Stimulated activated CD8-positive, alpha-beta memory T cell treated with anti-CD3 and anti-CD28 coated beads, Interleukin-2, amount 100 ng/mL, for 48 hours (primary cell): Measurements from ENCODE around the gene CERS6.
"Not testable (repeated sequence)": the region's sequence is repeated elsewhere in the genome, so short reads cannot be mapped to it uniquely, and the experiment has no call there.

ENCODE experiments used
- DNase-seq, 2 donors: peaks; one replicate each; pipeline ENCODE4 v3.0.0-alpha.2; 2020; ENCODE audit warnings: low read depth in 2 of 2

Gene CERS6

GRCh38 chr2:168641636-168642035 is 185.6 kb downstream of the CERS6 start:
- no peak for DNase-seq

- no peak for DNase-seq
Measured at GRCh38 chr2:168642873-168643272, 186.8 kb downstream of the CERS6 start.

DNA sequence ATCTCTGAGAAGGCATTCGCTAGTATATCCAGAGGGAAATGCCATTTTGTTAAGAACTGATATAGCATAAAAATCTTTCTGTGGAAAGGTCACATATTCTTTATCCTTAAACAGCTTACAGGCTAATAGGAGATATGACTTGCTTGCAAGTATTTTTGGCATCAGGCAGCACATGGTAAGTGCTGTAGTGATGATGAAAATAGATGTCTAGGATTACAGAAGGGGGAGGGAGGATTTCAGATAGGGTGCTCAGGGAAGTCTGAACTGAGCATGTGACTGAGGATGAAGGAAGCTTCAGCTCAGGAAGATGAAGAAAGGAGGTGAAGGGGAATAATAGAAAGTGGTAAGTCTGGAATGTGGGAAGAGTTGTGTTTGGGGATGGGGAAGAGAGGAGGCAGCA is 187.9 kb downstream of the CERS6 start:
- no peak for DNase-seq

DNA sequence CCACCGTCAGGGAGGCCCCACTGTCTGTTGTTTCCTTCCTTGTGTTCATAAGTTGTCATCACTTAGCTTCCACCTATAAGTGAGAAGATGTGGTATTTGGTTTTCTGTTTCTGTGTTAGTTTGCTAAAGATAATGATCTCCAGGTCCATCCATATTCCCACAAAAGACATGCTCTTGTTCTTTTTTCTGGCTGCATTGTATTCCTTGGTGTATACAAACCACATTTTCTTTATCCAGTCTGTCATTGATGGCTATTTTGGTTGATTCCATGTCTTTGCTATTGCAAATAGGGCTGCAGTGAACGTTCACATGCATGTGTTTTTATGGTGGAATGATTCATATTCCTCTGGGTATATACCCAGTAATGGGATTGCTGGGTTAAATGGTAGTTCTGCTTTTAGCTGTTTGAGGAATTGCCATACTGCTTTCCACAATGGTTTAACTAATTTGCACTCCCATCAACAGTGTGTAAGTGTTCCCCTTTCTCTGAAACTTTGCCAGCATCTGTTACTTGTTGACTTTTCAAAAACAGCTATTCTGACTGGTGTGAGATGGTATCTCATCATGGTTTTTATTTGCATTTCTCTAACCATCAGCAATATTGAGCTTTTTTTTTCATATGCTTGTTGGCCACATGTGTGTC is 189.7 kb downstream of the CERS6 start:
- DNase-seq = no peak

GRCh38 chr2:168649105-168649504 is 193.0 kb downstream of the CERS6 start:
- no peak for DNase-seq

DNA sequence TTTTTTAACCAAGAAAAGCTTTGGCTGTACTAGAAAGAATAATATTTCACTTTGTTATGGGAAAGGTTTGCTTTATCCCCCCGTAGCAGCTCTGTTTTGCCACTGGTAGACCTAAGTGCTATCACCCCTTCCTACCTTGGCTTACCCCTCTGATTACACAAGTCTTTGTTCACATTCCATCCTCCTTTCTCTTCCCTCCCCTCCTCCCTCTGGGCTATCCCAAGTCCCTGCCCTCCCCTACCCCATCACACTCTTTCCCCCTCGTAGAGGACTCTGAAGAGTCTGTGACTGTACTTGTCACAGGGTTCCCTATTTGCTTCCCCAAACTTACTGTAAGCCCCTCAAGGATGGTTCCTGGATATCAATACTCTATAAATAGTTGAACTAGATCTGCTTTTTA is 193.5 kb downstream of the CERS6 start:
- DNase-seq = no peak

GRCh38 chr2:168650139-168650538 is 194.1 kb downstream of the CERS6 start:
- no peak for DNase-seq

DNA sequence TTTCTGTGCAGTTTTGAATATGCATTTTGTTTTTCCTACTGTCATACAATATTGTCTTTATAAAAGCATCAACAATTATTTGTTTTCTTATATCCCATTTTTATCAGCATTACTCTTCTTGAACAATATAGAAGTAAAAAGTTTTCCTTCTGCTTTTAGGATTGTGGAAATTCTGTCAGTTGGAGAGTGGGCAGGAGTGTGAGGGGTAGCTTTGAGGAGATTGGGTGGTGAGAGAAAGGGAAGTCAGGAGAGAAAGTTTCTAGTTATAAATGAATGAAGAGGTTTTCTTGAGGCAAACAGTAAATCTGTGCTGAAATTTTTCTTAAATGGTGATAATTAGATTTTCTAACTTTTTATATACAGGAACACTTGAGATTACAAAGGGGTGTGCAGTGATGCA is 194.7 kb downstream of the CERS6 start:
- DNase-seq = no peak

- DNase-seq = no peak
Measured at GRCh38 chr2:168652997-168653921, 197.2 kb downstream of the CERS6 start.

DNA sequence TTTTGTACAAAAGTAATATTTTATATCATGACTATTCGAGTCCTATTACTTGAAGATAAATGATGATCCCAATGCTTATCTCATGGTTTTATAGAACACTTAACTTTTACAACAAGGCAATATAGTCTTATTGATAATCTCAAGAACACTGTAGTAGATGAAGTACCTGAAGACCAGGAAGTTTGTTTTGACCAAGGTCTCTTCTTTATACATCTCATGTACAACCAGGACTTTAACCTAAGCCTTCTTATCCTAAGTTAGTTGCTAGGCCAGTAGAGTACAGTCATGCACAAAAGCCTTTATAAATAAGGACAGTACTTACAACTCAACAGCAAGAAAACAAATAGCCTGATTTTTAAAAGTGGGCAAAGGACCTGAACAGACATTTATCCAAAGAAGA is 198.6 kb downstream of the CERS6 start:
- no peak for DNase-seq

DNA sequence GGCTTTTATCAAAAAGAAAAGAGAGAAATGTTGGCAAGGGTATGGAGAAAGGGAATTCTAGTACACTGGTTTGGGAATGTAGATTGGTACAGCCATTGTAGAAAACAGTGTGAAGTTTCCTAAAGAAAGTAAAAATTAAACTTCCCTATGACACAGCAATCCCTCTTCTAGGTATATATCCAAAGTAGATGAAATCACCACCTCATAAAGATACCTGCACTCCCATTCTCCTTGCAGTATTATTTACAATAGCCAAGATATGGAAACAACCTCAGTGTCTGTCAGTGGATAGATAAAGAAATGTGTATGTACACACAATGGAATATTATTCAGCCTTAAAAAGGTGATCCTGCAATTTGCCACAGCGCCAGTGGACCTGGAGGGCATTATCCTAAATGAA is 199.1 kb downstream of the CERS6 start:
- no peak for DNase-seq

DNA sequence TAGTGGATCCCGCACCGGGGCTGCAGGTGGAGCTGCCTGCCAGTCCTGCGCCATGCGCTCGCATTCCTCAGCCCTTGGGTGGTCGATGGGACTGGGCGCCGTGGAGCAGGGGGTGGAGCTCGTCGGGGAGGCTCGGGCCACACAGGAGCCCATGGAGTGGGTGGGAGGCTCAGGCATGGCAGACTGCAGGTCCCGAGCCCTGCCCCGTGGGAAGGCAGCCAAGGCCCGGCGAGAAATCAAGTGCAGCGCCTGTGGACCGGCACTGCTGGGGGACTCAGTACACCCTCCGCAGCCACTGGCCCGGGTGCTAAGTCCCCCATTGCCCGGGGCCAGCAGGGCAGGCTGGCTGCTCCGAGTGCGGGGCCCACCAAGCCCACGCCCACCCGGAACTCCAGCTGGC is 201.3 kb downstream of the CERS6 start:
- not testable (repeated sequence) for DNase-seq

- no peak for DNase-seq
Measured at GRCh38 chr2:168658706-168659105, 202.6 kb downstream of the CERS6 start.

DNA sequence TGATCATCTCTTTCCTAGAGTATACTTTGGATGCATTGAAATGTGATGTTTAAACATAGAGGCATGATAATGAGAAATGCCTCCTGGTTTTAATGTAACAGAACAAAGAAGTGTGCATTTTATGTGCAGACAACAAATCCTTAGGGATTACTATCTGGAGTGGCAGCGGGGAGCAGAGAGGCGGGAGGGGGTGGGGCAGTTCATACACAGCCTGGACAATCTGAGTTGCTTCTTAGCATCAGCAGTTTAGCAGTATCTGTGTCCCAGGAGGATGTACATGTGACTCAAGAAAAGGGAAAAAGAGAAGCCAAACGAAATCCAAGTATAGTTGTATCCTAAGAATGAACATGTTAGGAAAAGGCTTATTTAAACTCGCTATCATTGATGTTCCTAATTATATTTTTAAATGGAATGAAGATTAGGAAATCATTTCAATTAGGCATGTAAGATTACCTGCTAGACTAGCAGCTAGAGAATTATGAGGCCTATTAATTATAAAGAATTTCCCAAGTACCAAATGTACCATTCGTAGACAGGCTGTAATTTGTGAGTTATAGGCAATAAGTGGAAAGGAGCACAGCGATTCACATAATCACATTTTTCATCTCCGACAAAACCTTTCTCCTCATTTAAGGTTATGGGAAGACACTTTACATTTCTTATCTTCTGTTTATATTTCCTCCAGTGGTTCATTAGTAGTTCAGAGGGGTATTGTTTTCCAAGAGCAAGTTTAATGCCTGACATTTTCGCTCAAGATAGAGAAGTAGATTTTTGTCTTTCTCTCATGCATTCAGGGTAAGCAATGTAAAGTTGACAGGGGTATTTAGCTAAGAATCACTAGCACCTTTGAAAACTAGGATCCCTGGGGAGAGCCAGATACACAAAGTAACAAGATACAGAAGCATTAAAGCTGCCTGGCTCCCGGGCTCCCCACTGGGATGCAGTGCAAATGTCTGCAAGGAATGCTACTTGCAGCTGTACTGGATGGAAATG is 205.1 kb downstream of the CERS6 start:
- DNase-seq = no peak

DNA sequence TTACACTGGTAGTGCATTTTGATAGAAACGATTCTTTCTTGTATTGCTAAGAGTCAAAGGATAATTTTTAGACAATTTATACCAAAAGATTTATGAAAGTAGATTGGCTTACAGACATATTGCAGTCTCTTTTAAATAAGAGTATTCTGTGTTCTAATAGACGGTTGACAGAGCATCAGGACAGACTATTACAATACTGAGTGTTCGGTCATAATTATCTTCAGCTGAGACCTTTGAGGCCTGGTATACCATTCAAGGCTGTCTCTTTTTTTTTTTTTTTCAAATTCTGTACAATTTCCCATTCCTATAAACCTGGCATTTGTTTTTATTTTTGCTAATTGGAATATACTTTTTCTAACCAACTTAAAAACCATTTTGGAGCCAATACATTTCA is 205.8 kb downstream of the CERS6 start:
- no peak for DNase-seq

- DNase-seq = no peak
Measured at GRCh38 chr2:168662651-168663208, 206.7 kb downstream of the CERS6 start.

GRCh38 chr2:168663993-168664392 is 207.9 kb downstream of the CERS6 start:
- DNase-seq = no peak

DNA sequence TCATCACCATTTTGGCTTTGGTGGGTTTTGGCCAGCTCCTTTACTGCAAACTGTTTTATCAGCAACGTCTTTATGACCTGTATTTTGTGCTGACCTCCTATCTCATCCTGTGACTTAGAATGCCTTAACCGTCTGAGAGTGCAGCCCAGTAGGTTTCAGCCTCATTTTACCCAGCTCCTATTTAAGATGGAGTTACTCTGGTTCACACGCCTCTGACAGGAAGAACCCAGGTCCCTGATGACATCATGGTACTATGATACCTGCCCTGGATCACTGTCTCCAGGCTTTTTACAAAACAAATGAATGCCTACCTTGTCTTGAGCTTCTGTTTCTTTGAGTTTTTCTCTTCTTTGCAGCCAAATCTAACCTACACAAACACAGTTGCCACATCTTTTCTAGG is 208.6 kb downstream of the CERS6 start:
- DNase-seq = not testable (repeated sequence)

GRCh38 chr2:168666339-168666738 is 210.3 kb downstream of the CERS6 start:
- no peak for DNase-seq

- DNase-seq = no peak
Measured at GRCh38 chr2:168667156-168667555, 211.1 kb downstream of the CERS6 start.

GRCh38 chr2:168669151-168669550 is 213.1 kb downstream of the CERS6 start:
- no peak for DNase-seq

GRCh38 chr2:168670478-168670877 is 214.4 kb downstream of the CERS6 start:
- DNase-seq = no peak
